DOHH2 (cell line): ENCODE measurements around the gene CLPTM1L.

Experiments used
- H3F3A ChIP-seq: fragments of 200-600 bp; sonication (generic), shearing (Covaris generic); 2 replicates; pipeline ENCODE4 v1.6.0; 2016; ENCODE audit warnings: antibody characterized with exemption, mild to moderate bottlenecking; ENCODE audit not compliant: control insufficient read depth, insufficient read depth
- H3K27ac ChIP-seq: fragments of 200-600 bp; sonication (generic); 2 replicates; pipeline ENCODE4 v1.5.1; 2014; ENCODE audit warnings: low read depth, mild to moderate bottlenecking, low read length, moderate library complexity
- H3K27me3 ChIP-seq: fragments of 200-600 bp; sonication (generic); 2 replicates; pipeline ENCODE4 v1.6.1; 2014; ENCODE audit warnings: mild to moderate bottlenecking, low read length, mixed read lengths; ENCODE audit not compliant: control insufficient read depth
- H3K36me3 ChIP-seq: fragments of 200-600 bp; sonication (generic); 2 replicates; pipeline ENCODE4 v1.6.1; 2014; ENCODE audit warnings: mild to moderate bottlenecking, low read length, moderate library complexity, mixed read lengths; ENCODE audit not compliant: control insufficient read depth
- H3K4me1 ChIP-seq: fragments of 200-600 bp; sonication (generic); 2 replicates; pipeline ENCODE4 v1.6.1; 2014; ENCODE audit warnings: mild to moderate bottlenecking, low read length, mixed read lengths; ENCODE audit not compliant: control insufficient read depth
- H3K4me2 ChIP-seq: fragments of 200-600 bp; sonication (generic); 2 replicates; pipeline ENCODE4 v1.6.0; 2014; ENCODE audit warnings: mild to moderate bottlenecking, low read length, moderate library complexity
- H3K4me3 ChIP-seq: fragments of 200-600 bp; sonication (generic); 2 replicates; pipeline ENCODE4 v1.5.1; 2014; ENCODE audit warnings: mild to moderate bottlenecking, low read length, mixed read lengths
- H3K79me2 ChIP-seq: fragments of 200-600 bp; sonication (generic); 2 replicates; pipeline ENCODE4 v1.6.1; 2014; ENCODE audit warnings: mild to moderate bottlenecking, low read length, mixed read lengths; ENCODE audit not compliant: control insufficient read depth
- H3K9me2 ChIP-seq: fragments of 200-600 bp; sonication (generic); replicated peaks from 2 replicates; pipeline ENCODE4 v1.6.1; 2014; ENCODE audit warnings: mild to moderate bottlenecking, low read length, mixed read lengths; ENCODE audit not compliant: control insufficient read depth
- H3K9me3 ChIP-seq: fragments of 200-600 bp; sonication (generic); 2 replicates; pipeline ENCODE4 v1.6.1; 2014; ENCODE audit warnings: antibody characterized with exemption, low read length, mixed read lengths; ENCODE audit not compliant: control insufficient read depth, insufficient read depth
- H4K20me1 ChIP-seq: fragments of 200-600 bp; sonication (generic); 2 replicates; pipeline ENCODE4 v1.6.0; 2014; ENCODE audit warnings: low read depth, mild to moderate bottlenecking, antibody characterized with exemption, low read length, moderate library complexity; ENCODE audit not compliant: control insufficient read depth, insufficient read depth
- CTCF ChIP-seq: fragments of 200-600 bp; sonication (generic); IDR thresholded peaks from one replicate; pipeline ENCODE4 v1.5.1; 2014; ENCODE audit warnings: antibody characterized with exemption, mild to moderate bottlenecking, low read depth, low read length; ENCODE audit not compliant: poor library complexity, severe bottlenecking
- EZH2phosphoT487 ChIP-seq: fragments of 200-600 bp; sonication (generic); IDR thresholded peaks from 2 replicates; pipeline ENCODE4 v1.6.1; 2017; ENCODE audit warnings: borderline replicate concordance, mild to moderate bottlenecking, antibody characterized with exemption, low read length, moderate library complexity, mixed read lengths

The CLPTM1L gene

GRCh38 chr5:1282131-1282992 is 62.5 kb downstream of the CLPTM1L start:
- Histone ChIP-seq H3K27me3 (no peaks in the 10 kb centered on the region), H3K27ac (no peak overlapping the region), H3K4me3 (no peak overlapping the region), H3K36me3 (peaks cover 67% of the 10 kb centered on the region), H3K4me1 (no peaks in the 10 kb centered on the region), H3K9me3 (no peaks in the 10 kb centered on the region), H3F3A (no peaks in the 10 kb centered on the region), H3K79me2 (peaks cover 89% of the 10 kb centered on the region), H3K4me2 (no peak overlapping the region), H4K20me1 (no peaks in the 10 kb centered on the region), H3K9me2 (no peaks in the 10 kb centered on the region)
- TF ChIP-seq EZH2phosphoT487, result no peak
- no peak for TF ChIP-seq CTCF

GRCh38 chr5:1281038-1281882 is 63.6 kb downstream of the CLPTM1L start:
- TF ChIP-seq EZH2phosphoT487 (no peak), CTCF (no peak)
- no peaks in the 10 kb centered on the region for H3K9me2 ChIP-seq
- no peaks in the 10 kb centered on the region for H3K4me1 ChIP-seq
- H4K20me1 ChIP-seq, result no peaks in the 10 kb centered on the region
- peaks cover 89% of the 10 kb centered on the region for H3K79me2 ChIP-seq
- H3K4me3 ChIP-seq, result no peak overlapping the region
- no peaks in the 10 kb centered on the region for H3K27me3 ChIP-seq
- no peak overlapping the region for H3K27ac ChIP-seq
- H3K36me3 ChIP-seq, result peaks cover 68% of the 10 kb centered on the region
- no peaks in the 10 kb centered on the region for H3F3A ChIP-seq
- no peak overlapping the region for H3K4me2 ChIP-seq
- H3K9me3 ChIP-seq, result no peaks in the 10 kb centered on the region

GRCh38 chr5:1280177-1281037 is 64.5 kb downstream of the CLPTM1L start:
- Histone ChIP-seq H3K27me3 (no peaks in the 10 kb centered on the region), H3K9me2 (no peaks in the 10 kb centered on the region), H3F3A (no peaks in the 10 kb centered on the region), H3K4me2 (no peak overlapping the region), H3K4me1 (no peaks in the 10 kb centered on the region), H3K9me3 (no peaks in the 10 kb centered on the region), H3K79me2 (peaks cover 87% of the 10 kb centered on the region), H4K20me1 (no peaks in the 10 kb centered on the region), H3K36me3 (peaks cover 63% of the 10 kb centered on the region), H3K4me3 (no peak overlapping the region), H3K27ac (no peak overlapping the region)
- TF ChIP-seq CTCF, result no peak
- no peak for TF ChIP-seq EZH2phosphoT487
